Motor neuron (in vitro differentiated cells): ENCODE measurements around the gene CTNNB1. TPM values are rescaled to one million over a fixed set of nuclear protein-coding genes. Genes with fewer than 3 reads are reported as not detected.

Experiments
- ATAC-seq, 8 experiments: fragments of 200-7000 bp; cut with Tn5 transposase; replicated peaks in 6 of 8; 2 replicates each; pipeline ENCODE4 v1.8.0; 2021; ENCODE audit warnings: mild to moderate bottlenecking in 8 of 8, moderate library complexity in 8 of 8
- H3K27ac ChIP-seq, 2 donors: fragments of 250-450 bp; sonication (Bioruptor Pico); 2 replicates each; pipeline ENCODE4 v1.9.0; 2021; ENCODE audit warnings: antibody characterized with exemption in 2 of 2, mild to moderate bottlenecking in 2 of 2, moderate library complexity in 1 of 2
- H3K4me1 ChIP-seq, 2 donors: fragments of 250-450 bp; sonication (Bioruptor Pico); replicated peaks in 1 of 2; 2 replicates each; pipeline ENCODE4 v1.6.1; 2021; ENCODE audit warnings: antibody characterized with exemption in 2 of 2, mild to moderate bottlenecking in 2 of 2, moderate library complexity in 1 of 2
- H3K4me3 ChIP-seq, 5 donors: fragments of 250-450 bp; sonication (Bioruptor Pico); 2 replicates each; pipeline ENCODE4 v1.9.0; 2021; ENCODE audit warnings: antibody characterized with exemption in 5 of 5, mild to moderate bottlenecking in 5 of 5, moderate library complexity in 4 of 5
- WGBS, 10 experiments: fragments of 450-650 bp; shearing (Covaris generic); methylation state at CpG; one replicate each; pipeline ENCODE4 v1.0.0; 2022; 5-methylcytosine and 5-hydroxymethylcytosine counted together
- in situ Hi-C, 9 experiments: fragments of 400-800 bp; cut with MboI; loops; one replicate each; pipeline ENCODE4 v1.15.0; 2021; ENCODE audit warnings: low sequenced_read_pairs in 9 of 9, low pct_unique_long_range_greater_than_20kb in 2 of 9; ENCODE audit not compliant: unreplicated experiment in 9 of 9
- total RNA-seq, 8 experiments: library from RNA; unstranded; fragments of 300-600 nt; gene quantifications; 2 replicates each; pipeline versions ENCODE4 v1.2.3 to v1.2.4, GENCODE V29; 2022

Gene CTNNB1
- total RNA-seq, 8 experiments from 2014 or later = 184 to 665 (median 384) TPM

- in situ Hi-C loops = no loop called here
- Histone ChIP-seq H3K27ac (no peak overlapping the region), H3K4me1 (peaks cover 9 to 10% of the 10 kb centered on the region in 2 donors), H3K4me3 (no peak overlapping the region)
- peak in 2 of 8 experiments; percentile 30 to 43 for ATAC-seq
- WGBS, 10 experiments = 29 to 83% (median 42%) methylated on average over 1 to 3 of the region's 3 CpGs; no CpG with 5 or more reads in 3 of the 10 experiments
Observed at GRCh38 chr3:41176596-41176995, 22.7 kb upstream of the CTNNB1 start.

- WGBS, 10 experiments = 0 to 89% (median 75%) methylated on average over 1 to 2 of the region's 2 CpGs; no CpG with 5 or more reads in 3 of the 10 experiments
- no peak for ATAC-seq
- in situ Hi-C loops = no loop called here
Observed at GRCh38 chr3:41178576-41178975, 20.7 kb upstream of the CTNNB1 start.

DNA sequence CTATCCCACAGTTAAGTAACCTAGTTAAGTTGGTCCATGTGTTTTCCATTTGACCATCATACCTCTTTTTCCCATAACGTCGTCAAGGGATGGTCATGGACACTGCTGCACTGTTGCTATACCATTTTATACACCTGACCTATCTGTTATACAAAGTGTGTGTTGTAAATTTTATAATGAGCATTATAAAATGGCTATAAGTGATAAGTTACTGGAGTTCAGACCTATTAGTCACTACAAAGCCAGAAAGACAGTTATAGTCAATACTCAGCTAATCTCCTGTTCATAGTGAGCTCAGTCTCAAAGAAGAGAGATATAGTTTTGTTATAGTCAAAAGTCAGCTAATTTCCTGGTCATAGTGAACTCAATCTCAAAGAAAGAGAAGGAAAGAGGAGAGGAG is 18.9 kb upstream of the CTNNB1 start:
- H3K4me3 ChIP-seq = no peak overlapping the region
- WGBS, 10 experiments = 0 to 100% (median 46%) methylated on average over 1 to 2 of the region's 2 CpGs; no CpG with 5 or more reads in 4 of the 10 experiments
- ATAC-seq = no peak
- in situ Hi-C loops = no loop called here
- peaks cover 12% of the 10 kb centered on the region in 2 donors for H3K4me1 ChIP-seq
- no peak overlapping the region for H3K27ac ChIP-seq

More at GRCh38 chr3:41178576-41178975, 20.7 kb upstream of the CTNNB1 start:
- Histone ChIP-seq H3K4me1 (peaks cover 9 to 10% of the 10 kb centered on the region in 2 donors), H3K4me3 (no peak overlapping the region), H3K27ac (no peak overlapping the region)

DNA sequence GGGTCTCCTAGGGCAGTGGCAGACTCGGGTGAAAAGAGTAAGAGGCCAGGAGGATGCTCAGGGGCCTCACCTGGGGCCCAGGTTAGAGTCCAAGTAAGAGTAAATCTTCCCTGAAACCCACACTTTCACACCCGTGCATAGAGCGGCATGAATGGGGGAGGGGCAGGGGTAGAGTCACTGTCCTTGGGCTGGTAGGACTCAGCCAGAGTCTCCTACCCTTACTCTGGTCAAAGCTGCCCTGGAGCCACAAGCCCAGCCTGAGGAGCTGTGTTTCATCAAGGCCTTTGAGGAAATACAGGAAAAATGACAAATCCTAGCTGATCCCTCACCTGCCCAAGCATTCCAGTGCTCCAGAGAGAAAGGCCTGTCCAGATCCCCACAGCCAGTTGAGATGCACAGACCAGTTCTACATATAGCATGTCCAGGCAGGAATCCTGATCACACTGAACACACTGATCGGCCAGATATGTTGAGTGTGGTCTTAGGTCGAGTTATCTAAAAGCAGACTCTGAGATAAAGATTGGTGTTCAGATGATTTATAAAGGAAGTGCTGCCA is 16.7 kb upstream of the CTNNB1 start:
- H3K4me1 ChIP-seq = peaks cover 3 to 5% of the 10 kb centered on the region in 2 donors
- in situ Hi-C loops = no loop called here
- no peak for ATAC-seq
- WGBS, 10 experiments = 0 to 91% (median 58%) methylated on average over 1 to 4 of the region's 5 CpGs; no CpG with 5 or more reads in 4 of the 10 experiments
- H3K27ac ChIP-seq = no peak overlapping the region
- no peak overlapping the region for H3K4me3 ChIP-seq

DNA sequence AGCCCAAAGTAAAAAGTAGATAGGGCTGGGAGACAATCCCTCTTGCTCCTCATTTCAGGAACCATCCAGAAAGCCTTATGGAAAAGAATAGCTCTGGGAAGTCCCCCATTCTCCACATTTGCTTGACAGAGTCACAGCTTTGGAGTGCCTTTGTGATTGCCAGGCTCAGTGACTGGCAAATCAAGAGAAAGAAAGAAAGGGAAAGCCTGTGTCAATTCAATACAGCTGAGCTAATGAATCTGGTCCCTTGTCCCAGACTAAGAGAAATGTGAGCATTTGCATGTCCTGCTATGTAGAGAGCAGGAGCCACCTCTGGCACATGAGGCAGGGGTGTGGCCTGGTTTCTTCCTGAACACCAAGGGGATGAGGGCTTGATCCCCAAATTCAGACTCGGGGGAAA is 14.9 kb upstream of the CTNNB1 start:
- in situ Hi-C loops = no loop called here
- H3K27ac ChIP-seq = no peak overlapping the region

DNA sequence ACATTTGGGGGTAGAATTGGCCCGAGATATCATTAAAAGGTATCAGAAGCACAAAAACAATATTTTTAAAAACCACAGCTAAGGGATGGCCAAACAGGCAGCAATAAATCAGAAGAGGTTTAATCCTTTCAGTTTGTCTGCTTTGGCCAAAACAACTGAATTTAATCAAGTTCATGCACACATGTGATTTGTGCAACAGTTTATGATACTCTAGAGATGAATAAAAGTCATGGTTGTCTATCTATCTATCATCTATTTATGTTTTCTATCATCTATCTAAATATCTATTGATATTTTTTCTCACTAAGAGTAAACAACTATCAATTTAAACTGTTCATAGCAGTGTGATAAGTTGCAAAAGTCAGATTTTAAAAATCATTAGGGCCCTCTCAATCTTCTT is 13.0 kb upstream of the CTNNB1 start:
- WGBS, 10 experiments = 0 to 100% (median 62%) methylated on average over 1 of the region's 1 CpG; no CpG with 5 or more reads in 2 of the 10 experiments
- Histone ChIP-seq H3K4me3 (no peak overlapping the region), H3K27ac (no peak overlapping the region), H3K4me1 (peaks cover 3 to 5% of the 10 kb centered on the region in 2 donors)
- in situ Hi-C loops = no loop called here
- no peak for ATAC-seq

More for the DNA sequence above, 14.9 kb upstream of the CTNNB1 start:
- 0 to 100% (median 80%) methylated on average over 1 of the region's 1 CpG; no CpG with 5 or more reads in 7 of the 10 experiments for WGBS, 10 experiments
- ATAC-seq = peak in 5 of 8 experiments; percentile 15 to 45 (median 39)
- Histone ChIP-seq H3K4me3 (no peak overlapping the region), H3K4me1 (peaks cover 3 to 5% of the 10 kb centered on the region in 2 donors)

DNA sequence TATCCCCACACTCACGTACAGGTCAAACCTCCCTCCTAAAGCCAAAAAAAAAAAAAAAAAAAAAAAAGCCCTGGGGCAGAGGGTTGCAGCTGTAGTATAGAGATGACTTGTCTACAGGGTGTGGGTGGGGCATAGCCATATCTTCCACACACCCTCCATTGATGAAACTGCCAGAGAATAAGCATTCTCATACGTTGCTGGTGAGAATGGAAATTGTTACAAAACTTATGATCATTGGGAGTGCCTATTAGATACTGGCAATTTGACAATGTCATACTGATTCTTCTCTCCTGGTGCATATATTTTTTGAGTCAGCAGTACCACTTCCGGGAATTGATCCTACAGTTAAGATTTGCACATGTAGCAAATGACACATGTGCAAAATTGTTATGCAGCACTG is 11.0 kb upstream of the CTNNB1 start:
- H3K27ac ChIP-seq = no peak overlapping the region
- 0 to 100% (median 87%) methylated on average over 1 to 3 of the region's 3 CpGs; no CpG with 5 or more reads in 1 of the 10 experiments for WGBS, 10 experiments
- in situ Hi-C loops = no loop called here
- peaks cover 5 to 8% of the 10 kb centered on the region in 2 donors for H3K4me1 ChIP-seq
- no peak overlapping the region for H3K4me3 ChIP-seq
- ATAC-seq = peak in 2 of 8 experiments; percentile 98 to 99

DNA sequence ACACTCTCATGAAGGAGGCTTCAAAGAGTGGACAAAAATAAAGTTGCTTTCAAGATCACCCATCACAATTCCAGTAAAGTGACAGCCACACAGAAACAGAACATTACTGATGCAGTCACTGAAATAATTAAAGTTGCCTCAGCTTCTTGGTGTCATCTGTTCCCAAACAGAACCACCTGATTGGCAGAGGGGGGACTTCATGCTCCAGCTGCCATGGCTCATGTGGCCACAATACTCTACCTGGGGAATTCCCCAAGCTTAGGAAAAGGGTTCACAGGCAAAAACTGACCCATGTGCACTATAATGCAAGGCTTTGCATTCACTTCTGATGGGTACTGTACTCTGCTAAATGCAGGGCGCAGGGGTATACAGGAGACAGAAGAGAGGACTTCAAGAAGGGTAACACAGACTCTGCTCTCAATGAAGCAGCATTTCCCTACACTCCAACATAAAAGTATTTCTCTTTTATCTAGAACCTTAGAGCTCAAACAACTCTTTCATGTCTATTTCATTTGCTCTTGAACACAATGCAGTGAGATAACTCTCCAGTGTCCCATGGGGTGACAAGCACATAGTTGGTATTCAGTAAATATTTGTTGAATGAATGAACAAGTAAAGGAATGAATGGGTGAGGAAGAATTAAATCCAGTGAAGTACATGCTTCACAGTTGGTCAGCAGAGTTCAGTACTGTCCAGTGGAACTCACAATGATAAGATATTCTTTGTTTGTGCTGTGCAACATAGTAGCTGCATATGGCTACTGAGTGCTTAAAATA is 8.6 kb upstream of the CTNNB1 start:
- ATAC-seq = peak in 1 of 8 experiments; percentile 43
- H3K4me1 ChIP-seq = peaks cover 0 to 5% of the 10 kb centered on the region in 2 donors
- no peak overlapping the region for H3K27ac ChIP-seq
- no peak overlapping the region for H3K4me3 ChIP-seq
- 57 to 100% (median 92%) methylated on average over 1 of the region's 1 CpG; no CpG with 5 or more reads in 6 of the 10 experiments for WGBS, 10 experiments
- in situ Hi-C loops = no loop called here

DNA sequence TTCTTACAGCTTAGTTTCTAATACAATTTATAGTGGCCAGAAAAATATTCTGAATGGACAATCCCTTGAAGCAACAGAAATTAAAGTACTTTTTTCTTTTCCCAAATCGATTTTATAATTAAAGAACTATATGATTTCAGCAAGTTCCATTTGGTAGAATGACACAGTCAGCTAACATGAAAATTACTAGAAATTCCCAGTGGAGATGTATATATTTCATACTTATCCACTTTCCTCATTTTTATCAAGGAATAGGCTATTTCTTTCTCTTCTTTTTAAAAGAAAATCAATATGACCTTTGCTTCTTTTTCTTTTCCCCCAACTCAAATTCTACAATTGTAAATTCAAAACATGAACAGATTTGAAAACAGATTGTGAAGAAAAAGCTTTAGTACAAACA is 6.4 kb upstream of the CTNNB1 start:
- Histone ChIP-seq H3K27ac (no peak overlapping the region), H3K4me1 (peaks cover 0 to 6% of the 10 kb centered on the region in 2 donors), H3K4me3 (no peak overlapping the region)
- ATAC-seq = no peak
- in situ Hi-C loops = no loop called here
- WGBS, 10 experiments = 21 to 100% (median 78%) methylated on average over 1 of the region's 1 CpG; no CpG with 5 or more reads in 1 of the 10 experiments

DNA sequence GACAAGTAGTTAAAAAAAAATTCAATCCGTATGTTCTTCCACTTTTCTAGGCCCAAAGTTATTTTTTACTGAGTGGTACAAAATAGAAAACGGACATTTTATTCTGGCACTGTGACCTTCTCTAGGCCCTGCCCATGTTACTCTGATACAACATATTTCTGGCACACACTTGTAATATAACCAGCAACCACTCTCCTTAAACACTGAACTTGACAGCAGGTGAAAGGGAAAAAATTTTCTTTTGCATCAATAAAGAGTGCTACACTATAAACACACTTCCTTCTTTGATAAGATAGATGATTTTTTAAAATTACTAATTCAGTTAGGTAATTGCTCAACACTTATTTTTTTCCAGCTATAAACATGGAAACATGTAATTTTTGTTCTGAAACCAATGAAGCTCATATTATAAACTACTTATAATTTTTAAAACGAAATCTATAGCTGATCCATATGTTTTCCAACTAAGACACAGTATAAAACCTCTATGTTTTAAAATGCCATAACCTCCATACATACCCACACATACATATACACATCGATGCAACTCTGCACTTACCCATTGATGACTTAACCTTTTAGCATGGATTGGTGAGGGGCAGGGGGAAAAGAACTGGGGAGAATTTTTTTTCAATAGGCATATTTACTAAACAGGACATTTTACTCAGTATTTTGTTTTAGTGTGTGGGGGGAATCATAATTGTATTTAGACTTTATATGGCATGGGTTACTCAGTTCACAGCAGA is 5.3 kb upstream of the CTNNB1 start:
- in situ Hi-C loops = no loop called here
- peaks cover 0 to 11% of the 10 kb centered on the region in 2 donors for H3K4me1 ChIP-seq
- WGBS, 10 experiments = 40 to 89% (median 70%) methylated on average over 2 to 4 of the region's 4 CpGs
- H3K4me3 ChIP-seq = no peak overlapping the region
- no peak overlapping the region for H3K27ac ChIP-seq
- no peak for ATAC-seq

DNA sequence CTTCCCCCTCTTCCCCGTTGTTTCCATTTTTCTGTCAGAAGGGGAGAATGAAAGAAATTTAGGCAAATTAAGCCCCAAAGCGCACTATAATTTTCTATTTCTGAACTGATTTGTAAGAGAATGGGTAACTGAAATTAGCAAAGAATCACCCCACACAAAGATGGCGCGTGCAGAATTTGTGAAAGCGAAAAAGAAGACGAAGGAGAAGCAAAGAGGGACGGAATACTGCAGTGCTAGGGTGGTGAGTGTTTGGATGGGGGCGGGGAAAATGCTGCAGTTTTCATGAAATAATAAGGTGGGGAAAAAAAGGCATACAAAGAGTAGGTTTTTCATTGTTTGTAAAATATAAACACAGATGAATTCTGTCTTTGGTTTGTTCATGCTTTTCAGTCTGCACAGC is 4.6 kb upstream of the CTNNB1 start:
- no peak for ATAC-seq
- peaks cover 0 to 11% of the 10 kb centered on the region in 2 donors for H3K4me1 ChIP-seq
- in situ Hi-C loops = no loop called here
- no peak overlapping the region for H3K27ac ChIP-seq
- H3K4me3 ChIP-seq = no peak overlapping the region
- 74 to 94% (median 89%) methylated on average over 4 to 8 of the region's 8 CpGs; no CpG with 5 or more reads in 1 of the 10 experiments for WGBS, 10 experiments

- Histone ChIP-seq H3K27ac (no peak overlapping the region), H3K4me1 (peaks cover 0 to 11% of the 10 kb centered on the region in 2 donors), H3K4me3 (no peak overlapping the region)
- WGBS, 10 experiments = 78 to 100% (median 82%) methylated on average over 1 to 7 of the region's 7 CpGs; no CpG with 5 or more reads in 3 of the 10 experiments
- in situ Hi-C loops = no loop called here
- ATAC-seq = no peak
Observed at GRCh38 chr3:41195946-41196345, 3.4 kb upstream of the CTNNB1 start.
